HG02610 (cell line): ENCODE data around the gene TIGD1.

ENCODE experiments used
- ATAC-seq: cut with Tn5 transposase; IDR thresholded peaks from one replicate; pipeline ENCODE4 v1.9.1; 2021; ENCODE audit warnings: mild to moderate bottlenecking, moderate library complexity; ENCODE audit not compliant: unreplicated experiment

The TIGD1 gene

GRCh38 chr2:232524771-232525170 lies 25.6 kb downstream of the TIGD1 start:
- no peak for ATAC-seq

GRCh38 chr2:232523682-232524597 lies 26.4 kb downstream of the TIGD1 start:
- no peak for ATAC-seq

GRCh38 chr2:232523402-232523681 lies 27.0 kb downstream of the TIGD1 start:
- ATAC-seq = no peak

GRCh38 chr2:232522623-232523401 lies 27.5 kb downstream of the TIGD1 start:
- ATAC-seq = no peak

- no peak for ATAC-seq
Measured at GRCh38 chr2:232521959-232522622, 28.3 kb downstream of the TIGD1 start.

GRCh38 chr2:232521098-232521497 lies 29.3 kb downstream of the TIGD1 start:
- ATAC-seq = no peak

GRCh38 chr2:232520489-232520888 lies 29.9 kb downstream of the TIGD1 start:
- ATAC-seq = no peak

- ATAC-seq = no peak
Measured at GRCh38 chr2:232519581-232520438, 30.5 kb downstream of the TIGD1 start, which contains the start of gene PRSS56. PRSS56 (plus strand) TSS chr2:232520388; CDS start chr2:232520599, 211 bp downstream.

- ATAC-seq = no peak
Measured at GRCh38 chr2:232518844-232519243, 31.5 kb downstream of the TIGD1 start.

GRCh38 chr2:232516551-232516950 lies 33.8 kb downstream of the TIGD1 start:
- no peak for ATAC-seq

GRCh38 chr2:232515639-232516038 lies 34.7 kb downstream of the TIGD1 start:
- ATAC-seq = no peak

- no peak for ATAC-seq
Measured at GRCh38 chr2:232513353-232513752, 37.0 kb downstream of the TIGD1 start.

GRCh38 chr2:232512602-232513001 lies 37.8 kb downstream of the TIGD1 start:
- ATAC-seq = no peak

GRCh38 chr2:232511336-232511890 lies 38.9 kb downstream of the TIGD1 start:
- ATAC-seq = no peak

- ATAC-seq = no peak
Measured at GRCh38 chr2:232508251-232508650, 42.1 kb downstream of the TIGD1 start.

GRCh38 chr2:232506709-232507108 lies 43.6 kb downstream of the TIGD1 start:
- no peak for ATAC-seq

GRCh38 chr2:232505856-232506255 lies 44.5 kb downstream of the TIGD1 start:
- no peak for ATAC-seq

GRCh38 chr2:232504438-232504837 lies 45.9 kb downstream of the TIGD1 start:
- ATAC-seq = no peak

- no peak for ATAC-seq
Measured at GRCh38 chr2:232503809-232504323, 46.5 kb downstream of the TIGD1 start.
